SW480 (cell line): ENCODE data around the gene OGFOD2.
A peak's percentile ranks its signal among the peaks of the same experiment; 100 is the strongest.

ENCODE experiments used
- DNase-seq: peaks from one replicate; pipeline ENCODE4 v3.0.0-alpha.2; 2016; ENCODE audit warnings: low spot score

OGFOD2 gene

DNA sequence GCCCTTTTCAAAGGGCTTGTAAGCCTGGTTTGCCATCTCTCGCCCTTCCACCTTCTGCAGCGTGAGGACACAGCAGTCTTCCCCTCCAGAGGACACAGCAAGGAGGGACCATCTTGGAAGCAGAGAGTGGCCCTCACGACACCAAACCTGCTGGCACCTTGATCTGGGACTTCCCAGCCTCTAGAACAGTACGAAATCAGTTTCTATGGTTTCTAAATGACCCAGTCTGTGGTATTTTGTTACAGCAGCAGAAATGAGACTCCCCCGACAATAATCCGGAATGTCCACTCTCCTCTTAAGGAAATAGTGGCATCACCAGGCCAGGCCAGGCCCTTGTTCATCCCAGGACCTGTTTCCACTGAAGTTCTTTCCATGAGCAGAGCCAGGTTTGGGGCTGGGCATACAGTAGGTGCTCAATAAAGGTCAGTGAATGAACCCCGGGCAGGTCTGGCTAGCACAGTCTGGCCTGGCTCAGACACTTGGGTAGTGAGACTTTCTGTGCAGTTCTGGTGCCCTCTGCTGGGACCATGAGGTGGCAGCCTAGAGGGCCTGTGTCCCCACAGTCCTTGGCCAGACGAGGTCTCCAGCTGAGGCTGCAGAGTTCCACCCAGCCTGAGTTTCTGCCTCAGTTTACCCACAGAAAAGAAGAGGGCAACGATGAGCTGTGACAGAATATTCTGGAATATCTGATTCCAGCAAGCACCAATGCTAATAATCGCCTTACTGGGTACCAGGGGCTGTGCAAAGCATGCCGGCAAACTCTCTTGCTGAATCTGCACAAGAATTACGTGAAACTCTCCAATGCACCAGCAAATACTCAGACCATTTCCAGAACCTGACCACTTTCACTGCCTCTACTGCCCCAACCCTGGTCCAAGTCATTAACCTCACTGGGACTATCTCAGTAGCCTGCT is 22.8 kb upstream of the OGFOD2 start:
- DNase-seq: peak; percentile 54

DNA sequence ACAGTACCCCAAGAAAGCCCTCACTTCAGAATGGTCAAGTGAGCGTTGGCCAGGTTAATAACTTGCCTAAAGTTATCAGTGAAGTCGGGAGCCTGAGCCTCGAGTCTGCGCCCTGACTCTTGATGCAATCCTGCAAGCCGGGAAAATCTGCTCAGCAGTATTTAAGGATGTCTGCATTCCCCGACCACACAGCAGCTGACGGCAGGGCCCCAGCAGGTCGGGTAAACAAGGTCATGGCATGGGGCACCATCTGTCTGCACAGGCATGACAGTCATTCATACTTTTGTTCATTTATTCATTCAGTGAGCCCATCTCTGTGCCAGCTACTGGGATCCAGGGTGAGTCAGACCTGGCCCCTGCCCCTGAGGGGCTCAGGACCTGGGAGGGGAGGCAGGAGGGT is 19.9 kb upstream of the OGFOD2 start:
- no peak for DNase-seq

DNA sequence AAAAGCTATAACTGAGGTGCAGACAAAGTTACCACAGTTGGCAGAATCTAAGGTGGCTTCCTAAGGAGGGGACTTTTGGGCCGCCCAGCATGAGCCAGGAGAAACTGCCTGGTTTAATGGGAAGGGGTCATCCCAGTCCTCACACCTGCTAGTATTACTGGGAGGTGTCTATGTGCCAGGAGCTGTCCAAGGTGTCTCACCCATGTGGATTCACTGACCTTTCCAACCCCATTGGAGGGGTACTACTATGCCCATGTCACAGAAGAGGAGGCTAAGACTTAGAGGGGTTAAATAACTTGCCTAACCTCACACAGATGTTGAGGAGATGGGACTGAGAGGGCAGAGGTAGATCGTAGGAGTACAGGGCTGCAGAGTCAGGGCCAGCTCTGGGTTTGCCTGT is 19.0 kb upstream of the OGFOD2 start:
- no peak for DNase-seq

DNA sequence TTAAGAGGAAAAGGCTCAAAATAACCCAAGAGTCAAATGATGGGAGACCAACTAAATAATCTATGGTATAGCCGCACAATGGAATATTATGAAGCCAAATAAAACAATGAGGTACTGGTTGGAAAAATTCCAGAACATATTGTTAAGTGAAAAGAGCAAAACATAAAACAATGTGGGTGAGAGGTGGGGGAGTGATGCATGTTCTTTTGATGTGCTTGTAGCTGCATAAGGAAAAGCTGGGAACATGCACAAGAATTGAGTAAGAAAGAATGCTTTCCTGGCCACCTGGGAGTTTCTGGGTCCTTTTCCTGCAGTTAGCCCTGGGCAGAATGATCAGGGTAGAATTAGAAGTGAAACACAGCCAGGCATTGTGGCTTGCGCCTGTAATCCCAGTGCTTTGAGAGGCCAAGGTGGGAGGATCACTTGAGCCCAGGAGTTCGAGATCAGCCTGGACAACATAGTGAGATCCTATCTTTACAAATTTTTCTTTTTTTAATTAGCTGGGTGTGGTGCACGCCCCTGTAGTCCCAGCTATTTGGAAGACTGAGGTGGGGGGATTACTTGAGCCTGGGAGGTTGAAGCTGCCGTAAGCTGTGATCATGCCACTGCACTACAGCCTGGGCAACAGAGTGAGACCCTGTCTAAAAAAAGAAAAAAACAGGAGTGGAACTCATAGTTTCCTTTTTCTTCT is 16.7 kb upstream of the OGFOD2 start:
- DNase-seq: no peak

DNA sequence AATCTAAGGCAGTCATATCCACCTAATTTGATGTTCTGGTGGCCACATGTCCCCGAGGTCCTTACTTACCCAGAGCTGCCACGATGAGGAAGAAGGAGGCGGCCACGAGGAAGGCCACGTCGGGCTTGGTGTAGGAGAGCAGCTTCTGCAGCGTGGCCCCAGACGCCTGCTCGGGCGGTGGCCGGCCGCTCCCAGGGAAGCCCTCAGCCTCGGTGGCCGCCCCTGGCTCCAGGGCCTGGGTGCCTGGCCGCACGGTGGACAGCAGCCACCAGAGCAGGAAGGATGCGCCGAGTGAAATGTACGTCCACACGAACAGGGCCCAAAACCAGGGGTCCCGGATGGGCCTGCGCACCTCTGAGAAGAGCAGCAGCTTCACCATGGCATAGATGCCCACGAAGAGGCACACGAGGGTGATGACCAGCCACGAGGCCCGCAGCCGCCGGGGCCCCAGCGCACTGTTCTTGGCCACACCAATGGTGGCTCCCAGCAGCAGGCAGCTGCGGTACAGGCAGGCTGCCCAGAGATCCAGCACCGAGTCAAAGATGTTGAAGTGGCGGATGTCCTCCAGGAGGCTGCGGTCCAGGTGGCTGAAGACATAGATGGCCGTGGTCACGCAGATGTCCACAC is 15.4 kb upstream of the OGFOD2 start:
- no peak for DNase-seq

DNA sequence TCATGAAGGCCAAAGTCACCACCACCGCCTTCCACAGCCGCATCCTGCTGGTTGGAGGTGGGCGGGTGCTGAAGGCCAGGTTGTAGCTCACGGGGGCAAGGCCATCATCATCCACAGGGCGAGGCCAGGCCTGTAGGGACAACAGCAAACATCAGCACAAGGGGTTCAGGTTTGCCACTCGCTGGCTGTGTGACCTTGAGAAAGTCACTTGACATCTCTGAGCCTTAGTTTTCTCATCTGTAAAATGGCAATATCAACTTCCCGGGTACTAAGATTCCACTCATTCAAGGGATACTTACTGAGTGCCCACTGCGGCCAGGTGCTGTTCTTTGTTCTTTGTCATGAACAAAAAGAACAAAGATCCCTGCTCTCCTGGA is 14.9 kb upstream of the OGFOD2 start:
- DNase-seq: no peak

DNA sequence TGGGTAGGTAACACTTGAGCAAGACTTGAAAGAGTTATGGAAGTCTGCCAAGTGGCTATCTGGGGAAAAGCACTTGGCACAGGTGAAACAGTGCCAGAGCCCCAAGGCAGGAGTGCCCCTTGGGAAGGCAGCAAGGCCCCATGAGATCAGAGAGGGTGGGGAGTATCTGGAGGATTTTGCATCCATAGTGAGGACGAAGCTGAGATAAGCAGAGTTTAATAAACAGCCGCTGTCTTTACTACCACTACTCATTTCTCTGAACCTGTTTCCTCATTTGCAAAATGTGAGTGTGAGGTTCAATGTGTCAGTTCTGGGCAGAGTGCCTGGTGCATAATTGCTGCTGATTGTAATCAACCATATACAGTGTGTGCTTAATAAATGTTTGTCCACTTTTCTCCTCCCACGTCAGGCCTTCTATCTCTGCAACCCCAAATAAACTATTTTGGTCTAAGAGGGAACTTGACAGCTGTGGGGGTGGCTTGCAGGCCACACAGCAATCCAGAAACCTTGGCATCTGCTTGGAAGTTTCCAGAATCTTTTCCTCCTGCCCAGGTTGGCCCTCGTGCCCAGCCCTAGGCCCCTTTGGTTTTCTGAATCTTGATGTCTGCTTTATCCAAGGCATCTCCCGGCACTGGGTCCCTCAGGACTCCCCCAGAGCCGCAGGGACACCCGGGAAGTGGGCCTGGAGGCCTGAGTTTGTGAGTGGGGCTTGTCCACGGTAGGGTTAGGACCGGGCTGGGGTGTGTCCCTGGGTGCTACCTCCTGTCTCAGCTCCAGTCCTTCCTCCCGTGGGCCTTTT is 13.3 kb upstream of the OGFOD2 start:
- no peak for DNase-seq

DNA sequence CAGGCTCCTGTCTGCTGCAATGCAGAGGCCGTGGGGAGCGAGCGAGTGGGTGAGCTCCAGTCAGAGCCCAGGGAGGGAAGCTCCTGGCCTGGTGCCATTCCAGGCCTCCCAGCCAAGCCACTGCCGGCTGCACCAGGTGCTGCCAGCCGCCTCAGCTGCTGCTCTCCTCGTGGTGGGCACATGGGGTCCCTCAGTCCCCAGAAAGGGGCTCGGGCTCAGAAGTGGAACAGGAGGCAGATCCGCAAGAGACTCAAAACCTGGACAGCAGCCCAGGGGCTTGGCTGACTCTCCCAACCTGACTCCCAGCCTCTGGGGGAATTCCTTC is 11.1 kb upstream of the OGFOD2 start:
- DNase-seq: no peak

DNA sequence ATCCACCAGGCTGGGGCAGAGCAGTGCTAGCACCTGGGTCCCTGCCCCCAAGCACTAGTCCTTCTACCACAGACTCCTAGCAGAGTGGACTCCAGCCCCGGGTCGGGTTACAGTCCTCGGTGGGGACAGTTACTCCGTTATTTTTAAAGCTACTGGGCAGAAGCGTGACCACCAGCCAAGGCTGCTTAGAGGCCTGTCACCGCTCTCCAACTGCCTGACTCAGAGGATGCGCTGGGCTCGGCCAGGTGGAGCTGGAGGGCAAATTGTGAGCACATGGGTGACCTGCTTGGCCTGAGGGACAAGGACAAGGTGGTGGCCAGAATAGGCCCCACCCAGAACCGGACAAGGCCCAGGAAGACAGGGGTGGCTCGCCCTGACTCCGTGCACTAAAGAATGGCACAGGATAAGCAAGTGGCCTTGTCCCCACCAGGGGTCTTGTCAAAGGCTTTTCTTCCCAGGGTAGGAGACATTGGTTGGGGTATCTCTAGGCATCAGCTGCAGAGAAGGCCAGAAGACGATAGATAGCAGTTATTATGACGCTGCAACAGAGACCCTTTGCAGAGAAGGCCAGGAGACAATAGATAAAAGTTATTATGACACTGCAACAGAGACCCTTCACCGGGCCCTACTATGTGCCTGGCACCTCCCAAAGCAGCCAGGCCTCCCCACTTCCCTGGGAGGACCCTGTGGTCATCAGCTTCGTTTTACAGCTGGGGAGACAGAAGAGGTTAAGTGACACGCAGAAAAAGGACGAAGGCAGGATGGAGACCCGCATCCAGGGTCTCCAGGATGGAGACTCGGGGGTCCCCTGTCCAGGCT is 10.4 kb upstream of the OGFOD2 start:
- no peak for DNase-seq

DNA sequence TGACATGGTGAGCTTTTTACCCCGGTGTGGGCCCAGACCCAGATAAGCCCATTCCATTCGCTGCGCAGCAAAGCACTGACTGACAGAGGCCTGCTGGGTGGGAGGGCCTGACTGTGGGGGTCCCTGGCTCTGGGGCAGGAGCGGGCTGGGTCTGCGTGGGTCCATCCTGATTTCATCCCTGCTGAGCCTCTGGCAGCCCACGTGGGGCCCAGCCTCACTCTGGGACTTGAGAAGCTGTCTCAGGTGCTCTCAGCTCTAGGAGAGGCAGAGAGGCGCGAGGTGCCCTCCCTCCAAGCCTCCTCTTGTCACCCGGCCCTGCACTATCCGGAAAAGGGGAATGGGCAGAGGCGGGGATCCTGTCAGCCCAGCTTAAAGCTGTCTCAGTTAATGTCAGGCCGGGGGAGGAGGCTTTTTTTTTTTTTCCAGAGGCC is 9.7 kb upstream of the OGFOD2 start:
- DNase-seq: no peak

DNA sequence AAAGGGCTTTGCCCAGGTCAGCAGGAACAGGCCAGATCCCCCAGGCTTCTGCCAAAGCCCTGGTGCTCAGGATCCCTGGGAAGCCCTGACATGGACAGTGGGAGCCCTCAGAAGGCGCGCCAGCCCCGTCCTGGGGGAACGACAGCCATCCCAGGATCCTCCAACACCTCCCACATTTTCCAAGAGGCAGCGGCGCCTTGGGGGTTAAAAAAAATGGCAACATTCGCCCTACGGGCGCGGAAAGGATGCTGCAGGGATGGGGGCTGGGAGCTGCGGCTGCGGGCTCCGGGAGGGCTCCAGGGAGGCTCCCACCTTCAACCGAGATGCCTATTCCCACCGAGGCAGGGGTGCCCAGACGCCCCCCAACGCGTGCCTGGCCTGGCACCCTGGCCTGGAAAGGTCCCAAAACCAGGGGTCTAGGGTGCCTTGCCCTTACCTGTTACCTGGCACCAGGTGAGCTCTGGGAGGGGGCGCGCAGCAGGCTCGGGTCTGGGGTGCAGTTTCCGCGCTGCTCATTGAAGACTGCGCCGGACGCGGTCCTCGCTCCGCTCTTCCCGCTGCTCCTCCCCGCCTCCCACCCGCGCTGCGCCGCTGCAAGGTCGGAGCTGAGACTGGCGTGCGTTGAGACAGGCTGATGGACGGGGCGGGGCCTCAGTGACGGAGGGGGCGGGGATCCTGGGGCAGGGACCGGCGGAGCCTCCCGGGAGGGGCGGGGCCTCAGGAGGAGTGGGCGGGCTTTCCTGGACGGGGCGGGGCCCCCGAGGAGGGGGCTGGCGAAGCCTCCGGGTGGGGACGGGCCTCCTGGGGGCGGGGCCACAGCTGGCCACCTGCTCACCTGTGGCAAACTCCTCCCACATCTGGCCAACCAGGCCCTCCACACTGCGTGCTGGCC is 8.9 kb upstream of the OGFOD2 start, which contains the start of gene ABCB9:
ABCB9 (minus strand) TSS at position 613 of the 892 bp plus-strand sequence. CDS start 6,228 bp downstream, outside the sequence.
- DNase-seq: peak; percentile 87

DNA sequence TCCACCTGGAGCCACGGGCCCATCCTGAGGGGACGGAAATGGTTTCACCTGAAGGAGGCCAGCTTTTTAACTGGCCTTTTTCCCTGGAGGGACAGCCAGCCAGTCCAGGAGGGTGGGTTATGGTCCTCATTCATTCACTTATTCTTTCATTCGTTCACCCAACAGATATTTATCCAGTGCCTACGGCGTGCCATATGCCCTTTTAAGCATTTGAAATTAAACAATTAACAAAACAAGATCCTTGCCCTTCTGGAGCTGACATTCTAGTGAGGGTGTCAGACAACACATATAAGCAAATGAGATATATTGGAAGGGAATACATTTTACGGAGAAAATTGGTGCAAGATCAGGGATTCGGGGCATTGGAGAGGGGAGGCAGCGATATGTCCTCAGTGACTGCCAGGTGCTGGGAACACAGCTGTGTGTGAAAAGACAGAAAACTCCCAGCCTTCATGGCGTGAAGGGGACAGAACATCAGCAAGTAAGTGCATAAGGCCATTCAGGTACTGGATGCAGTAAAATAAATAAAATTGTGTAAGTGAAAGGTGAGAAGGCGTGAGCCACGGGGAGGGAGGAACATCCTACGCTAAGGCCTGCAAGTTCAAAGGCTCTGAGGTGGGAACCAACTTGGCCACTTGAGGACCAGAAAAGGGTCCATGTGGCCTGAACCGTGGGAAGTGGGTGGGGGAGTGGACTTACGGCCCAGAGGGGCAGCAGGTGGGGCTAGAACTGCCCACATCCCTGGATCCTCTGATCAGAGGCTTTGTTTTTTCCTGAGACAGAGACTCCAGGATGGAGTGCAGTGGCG is 8.1 kb upstream of the OGFOD2 start:
- no peak for DNase-seq

DNA sequence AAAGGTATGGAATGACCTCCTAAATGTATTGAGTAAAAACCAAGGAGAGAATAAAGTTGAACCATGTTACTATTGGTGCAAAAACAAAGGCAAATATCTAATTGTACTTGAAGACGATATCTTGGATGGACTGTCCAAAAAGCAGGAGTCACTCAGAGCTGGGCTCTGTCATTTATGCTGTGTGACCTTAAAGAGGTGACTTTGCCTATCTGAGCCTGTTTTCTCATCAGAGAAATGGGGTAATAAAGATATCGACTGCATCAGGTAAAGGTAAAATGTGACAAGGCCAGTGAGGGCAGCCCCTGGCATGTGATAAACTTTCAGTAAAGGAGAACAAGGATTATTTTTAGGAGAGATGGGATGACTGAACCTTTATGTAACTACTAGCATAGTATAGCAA is 6.9 kb upstream of the OGFOD2 start:
- no peak for DNase-seq

DNA sequence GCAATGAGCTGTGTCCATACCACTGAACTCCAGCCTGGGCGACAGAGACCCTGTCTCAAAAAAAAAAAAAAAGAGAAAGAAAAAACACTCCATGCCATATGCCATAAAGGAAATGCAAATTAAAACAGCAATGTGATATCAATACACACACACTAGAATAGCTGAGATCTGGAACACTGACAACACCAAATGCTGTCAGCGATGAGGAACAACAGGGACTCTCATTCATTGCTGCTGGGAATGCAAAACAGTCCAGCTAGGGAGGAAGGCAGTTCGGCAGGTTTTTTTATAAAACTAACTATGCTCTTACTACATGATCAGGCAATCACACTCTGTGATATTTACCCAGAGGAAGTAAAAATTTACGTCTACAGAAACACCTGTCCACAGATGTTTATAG is 5.4 kb upstream of the OGFOD2 start:
- no peak for DNase-seq

DNA sequence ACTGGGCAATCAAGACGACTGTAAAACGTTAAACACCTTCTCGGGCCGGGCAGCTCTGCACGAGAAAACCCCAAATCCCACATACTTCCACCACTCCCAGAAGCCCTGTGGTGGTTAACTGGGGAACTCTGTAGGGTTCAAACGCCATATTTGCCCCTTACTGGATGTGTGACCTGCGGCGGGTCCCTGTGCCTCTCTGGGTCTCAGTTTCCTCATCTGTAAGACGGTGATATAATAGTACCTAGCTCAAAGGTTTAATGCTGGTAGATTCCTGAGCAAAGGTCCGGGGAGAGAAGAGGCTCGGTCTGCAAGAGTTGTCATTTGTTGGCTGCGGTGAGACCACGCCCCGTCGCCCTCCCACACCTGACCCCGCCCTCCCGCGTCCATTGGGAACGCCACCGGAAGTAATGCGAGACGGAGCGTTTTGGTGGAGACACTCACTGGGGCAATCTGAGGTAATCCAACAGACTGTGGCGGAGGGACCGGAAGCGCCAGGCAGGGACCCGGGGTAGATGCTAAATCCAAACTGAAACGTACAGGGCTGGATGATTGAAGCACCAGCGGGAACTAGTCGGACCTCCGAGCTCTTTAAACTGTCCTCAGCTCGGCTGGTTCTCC is 661 bp upstream of the OGFOD2 start:
- DNase-seq: peak; percentile 97

DNA sequence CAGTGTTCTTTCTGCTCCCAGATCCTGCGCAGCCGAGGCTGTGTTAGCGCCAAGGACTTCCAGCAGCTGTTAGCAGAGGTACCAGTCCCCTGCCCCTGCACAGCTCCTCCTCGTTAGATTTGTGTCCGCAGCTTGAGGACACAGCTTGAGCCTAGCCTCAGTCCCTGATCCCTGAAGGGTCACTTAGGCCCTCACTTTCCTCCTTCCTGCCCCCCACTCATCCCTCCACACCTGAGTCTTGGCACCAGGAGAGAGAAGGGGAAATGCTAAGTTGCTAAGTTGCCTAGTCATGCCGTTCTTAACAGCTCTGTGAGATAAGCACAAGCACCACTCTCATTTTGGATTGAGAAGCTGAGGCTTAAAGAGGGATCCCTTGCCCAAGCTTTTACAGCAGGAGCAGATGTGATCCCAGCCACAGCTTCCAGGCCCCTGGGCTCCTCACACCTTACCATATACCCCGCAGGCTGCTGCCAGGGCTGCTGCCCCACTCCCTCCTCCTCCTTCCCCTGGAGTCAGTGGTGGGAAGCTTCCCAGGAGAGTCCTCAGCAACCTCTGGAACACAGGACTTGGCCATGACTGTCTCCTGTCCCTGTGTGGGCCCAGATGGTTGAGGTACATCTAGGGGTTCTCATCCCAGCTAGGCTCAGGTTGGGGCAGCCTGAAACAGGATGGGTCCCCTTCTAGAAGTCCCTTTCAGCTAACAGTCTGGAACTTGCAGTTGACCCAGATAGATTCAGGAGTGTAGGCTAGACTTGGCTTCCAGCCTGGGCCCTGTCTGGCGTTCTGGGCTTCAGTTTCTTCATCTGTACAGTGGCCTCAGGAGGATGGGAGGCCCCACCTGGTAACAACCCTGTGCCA is 975 bp downstream of the OGFOD2 start:
- no peak for DNase-seq

DNA sequence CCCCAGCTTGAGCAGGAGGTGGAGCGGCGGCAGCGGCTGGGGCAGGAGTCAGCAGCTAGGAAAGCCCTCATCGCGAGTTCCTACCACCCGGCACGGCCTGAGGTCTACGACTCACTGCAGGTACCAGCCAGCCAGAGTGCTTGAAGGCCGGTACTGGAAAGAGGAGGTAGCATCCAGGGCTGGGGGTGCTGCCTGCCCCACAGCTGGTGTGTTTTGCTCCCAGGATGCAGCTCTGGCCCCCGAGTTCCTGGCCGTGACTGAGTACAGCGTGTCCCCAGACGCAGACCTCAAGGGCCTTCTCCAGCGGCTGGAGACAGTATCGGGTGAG is 1.6 kb downstream of the OGFOD2 start:
- no peak for DNase-seq

DNA sequence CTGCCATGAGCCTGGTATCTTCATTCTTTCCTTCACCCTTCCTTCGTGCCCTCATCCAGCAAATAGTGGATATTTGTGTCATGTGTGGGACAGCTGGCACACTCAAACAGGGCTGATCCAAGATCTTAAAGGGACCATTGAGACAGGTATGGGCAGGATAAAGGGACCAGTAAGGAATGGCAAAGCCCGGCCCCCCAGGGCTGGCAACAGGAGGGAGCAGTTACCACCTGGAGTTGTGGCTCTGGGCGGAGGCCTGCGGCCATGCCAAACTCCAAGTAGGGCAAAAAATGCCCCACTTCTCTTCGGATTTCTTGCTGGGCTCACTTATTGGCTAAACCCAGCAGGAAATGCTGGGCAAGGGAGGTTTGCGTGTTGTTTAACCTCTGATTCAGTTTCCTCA is 2.1 kb downstream of the OGFOD2 start:
- no peak for DNase-seq
